GM19397 (cell line): ENCODE results near the gene MFSD2B.
"Not testable (repeated sequence)": the region's sequence is repeated elsewhere in the genome, so short reads cannot be mapped to it uniquely, and the experiment has no call there.

Source experiments
- ATAC-seq: cut with Tn5 transposase; IDR thresholded peaks from one replicate; pipeline ENCODE4 v1.9.1; 2021; ENCODE audit warnings: mild to moderate bottlenecking, moderate library complexity; ENCODE audit not compliant: unreplicated experiment

The MFSD2B gene

GRCh38 chr2:24018241-24018640, 8.4 kb downstream of the MFSD2B start:
- ATAC-seq = no peak

GRCh38 chr2:24019729-24020128, 9.8 kb downstream of the MFSD2B start:
- no peak for ATAC-seq

- no peak for ATAC-seq
Observed at GRCh38 chr2:24020244-24020643, 10.4 kb downstream of the MFSD2B start.

- no peak for ATAC-seq
Observed at GRCh38 chr2:24021122-24021998, 11.5 kb downstream of the MFSD2B start.

- no peak for ATAC-seq
Observed at GRCh38 chr2:24022324-24022974, 12.6 kb downstream of the MFSD2B start.

- no peak for ATAC-seq
Observed at GRCh38 chr2:24022975-24023575, 13.2 kb downstream of the MFSD2B start.

GRCh38 chr2:24024018-24024417, 14.1 kb downstream of the MFSD2B start:
- ATAC-seq = no peak

- no peak for ATAC-seq
Observed at GRCh38 chr2:24024996-24025663, 15.2 kb downstream of the MFSD2B start.

- no peak for ATAC-seq
Observed at GRCh38 chr2:24026233-24026632, 16.3 kb downstream of the MFSD2B start.

- no peak for ATAC-seq
Observed at GRCh38 chr2:24038786-24039499, 29.1 kb downstream of the MFSD2B start.

GRCh38 chr2:24040511-24040910, 30.6 kb downstream of the MFSD2B start:
- no peak for ATAC-seq

GRCh38 chr2:24043133-24043532, 33.2 kb downstream of the MFSD2B start:
- not testable (repeated sequence) for ATAC-seq

- no peak for ATAC-seq
Observed at GRCh38 chr2:24045511-24046508, 35.9 kb downstream of the MFSD2B start.

- ATAC-seq = no peak
Observed at GRCh38 chr2:24046599-24046929, 36.7 kb downstream of the MFSD2B start.

- ATAC-seq = peak; percentile 99
Observed at GRCh38 chr2:24046930-24047702, 37.2 kb downstream of the MFSD2B start, which contains the start of gene WDCP. Gene WDCP, minus strand, starts transcription at chr2:24047391. Its CDS starts 7,897 bp downstream, at chr2:24039494.

- ATAC-seq = peak; percentile 1
Observed at GRCh38 chr2:24047703-24048033, 37.8 kb downstream of the MFSD2B start.

- ATAC-seq = no peak
Observed at GRCh38 chr2:24048769-24049484, 39.0 kb downstream of the MFSD2B start.

- ATAC-seq = no peak
Observed at GRCh38 chr2:24049485-24050021, 39.7 kb downstream of the MFSD2B start, which contains the start of gene FKBP1B. Gene FKBP1B, plus strand, starts transcription at chr2:24049741. Its CDS starts 109 bp downstream, at chr2:24049850.
